HG02763 (cell line): Measurements from ENCODE around the gene DNM1.
A peak's percentile ranks its signal among the peaks of the same experiment; 100 is the strongest.
"Not testable (repeated sequence)": the region's sequence is repeated elsewhere in the genome, so short reads cannot be mapped to it uniquely, and the experiment has no call there.

ENCODE experiments used
- ATAC-seq: cut with Tn5 transposase; IDR thresholded peaks from one replicate; pipeline ENCODE4 v1.9.1; 2021; ENCODE audit warnings: mild to moderate bottlenecking, moderate library complexity; ENCODE audit not compliant: unreplicated experiment

DNM1 gene

GRCh38 chr9:128274245-128274644, 71.1 kb downstream of the DNM1 start:
- no peak for ATAC-seq

- ATAC-seq, result peak; percentile 38
Measured at GRCh38 chr9:128275198-128276007, 72.2 kb downstream of the DNM1 start, which contains the start of gene GOLGA2. Gene GOLGA2, minus strand, starts transcription at chr9:128276007. Its CDS starts 31 bp downstream, at chr9:128275976.

- peak; percentile 97 for ATAC-seq
Measured at GRCh38 chr9:128276008-128276573, 72.9 kb downstream of the DNM1 start, which contains the start of gene SWI5. Gene SWI5, plus strand, starts transcription at chr9:128276276.

- ATAC-seq, result no peak
Measured at GRCh38 chr9:128276574-128277270, 73.5 kb downstream of the DNM1 start.

- not testable (repeated sequence) for ATAC-seq
Measured at GRCh38 chr9:128279088-128280073, 76.2 kb downstream of the DNM1 start.

GRCh38 chr9:128280084-128280622, 77.0 kb downstream of the DNM1 start:
- no peak for ATAC-seq

- ATAC-seq, result no peak
Measured at GRCh38 chr9:128282500-128282899, 79.3 kb downstream of the DNM1 start.

- no peak for ATAC-seq
Measured at GRCh38 chr9:128285033-128285784, 82.0 kb downstream of the DNM1 start.

- no peak for ATAC-seq
Measured at GRCh38 chr9:128286440-128286839, 83.3 kb downstream of the DNM1 start.

GRCh38 chr9:128288273-128289004, 85.3 kb downstream of the DNM1 start:
- no peak for ATAC-seq

- no peak for ATAC-seq
Measured at GRCh38 chr9:128292009-128292408, 88.8 kb downstream of the DNM1 start.

- no peak for ATAC-seq
Measured at GRCh38 chr9:128293091-128293490, 89.9 kb downstream of the DNM1 start.

- ATAC-seq, result no peak
Measured at GRCh38 chr9:128294142-128294541, 91.0 kb downstream of the DNM1 start.

GRCh38 chr9:128296340-128297220, 93.4 kb downstream of the DNM1 start:
- ATAC-seq, result no peak

GRCh38 chr9:128297221-128297773, 94.1 kb downstream of the DNM1 start:
- no peak for ATAC-seq

- no peak for ATAC-seq
Measured at GRCh38 chr9:128298535-128299482, 95.6 kb downstream of the DNM1 start.
